HFF-Myc (cell line): Measurements from ENCODE around the gene TNFRSF6B.

Source experiments
- DNase-seq: peaks from one replicate; pipeline ENCODE4 v3.0.0-alpha.2; 2011; ENCODE audit warnings: low read depth; ENCODE audit errors: extremely low read depth
- H3K4me3 ChIP-seq: replicated peaks from 2 replicates; pipeline ENCODE4 v1.5.1; 2011; ENCODE audit warnings: low read depth, mild to moderate bottlenecking, control low read depth, low read length
- CTCF ChIP-seq: IDR thresholded peaks from 2 replicates; pipeline ENCODE4 v1.5.1; 2012; ENCODE audit warnings: mild to moderate bottlenecking, low read depth, low read length, control low read depth; ENCODE audit errors: missing control alignments

Gene TNFRSF6B

GRCh38 chr20:63680427-63680826 lies 16.0 kb upstream of the TNFRSF6B start:
- no peak for DNase-seq
- H3K4me3 ChIP-seq = no peak overlapping the region
- no peak for TF ChIP-seq CTCF

GRCh38 chr20:63680857-63681608 lies 15.4 kb upstream of the TNFRSF6B start:
- no peak for TF ChIP-seq CTCF
- H3K4me3 ChIP-seq = no peak overlapping the region
- no peak for DNase-seq

GRCh38 chr20:63681609-63682142 lies 14.8 kb upstream of the TNFRSF6B start:
- TF ChIP-seq CTCF = no peak
- H3K4me3 ChIP-seq = no peak overlapping the region
- no peak for DNase-seq

GRCh38 chr20:63682384-63683139 lies 13.9 kb upstream of the TNFRSF6B start:
- no peak for TF ChIP-seq CTCF
- no peak overlapping the region for H3K4me3 ChIP-seq
- peak; percentile 96 for DNase-seq

GRCh38 chr20:63685269-63686026 lies 11.0 kb upstream of the TNFRSF6B start:
- no peak for TF ChIP-seq CTCF
- H3K4me3 ChIP-seq = no peak overlapping the region
- DNase-seq = no peak

GRCh38 chr20:63686094-63686491 lies 10.4 kb upstream of the TNFRSF6B start:
- no peak for TF ChIP-seq CTCF
- H3K4me3 ChIP-seq = no peak overlapping the region
- DNase-seq = no peak
